A549 (cell line): Measurements from ENCODE around the gene FNBP1L. TPM values are rescaled to one million over a fixed set of nuclear protein-coding genes. Genes with fewer than 3 reads are reported as not detected.

ENCODE experiments used
- ATAC-seq, 2 experiments: fragments of 200-7000 bp in 1 of 2; fragments of >200 bp in 1 of 2; cut with Nextera tagmentation in 1 of 2; cut with Tn5 transposase in 1 of 2; 3 replicates each; pipeline versions ENCODE4 v1.8.0 to v1.9.1; 2018 to 2020; ENCODE audit warnings: mild to moderate bottlenecking in 1 of 2, moderate library complexity in 1 of 2
- CTCF ChIA-PET: fragments of 300-600 bp; sonication (Branson Sonifier 250); formaldehyde crosslinking; extraction: SDS; loops from one replicate; lab custom pipeline; 2021; ENCODE audit warnings: antibody characterized with exemption, inconsistent platforms; lab: Yijun Ruan, JAX
- POLR2A ChIA-PET: fragments of 350-600 bp; formaldehyde crosslinking; extraction: SDS; loops from one replicate; lab custom pipeline; 2021; ENCODE audit warnings: antibody characterized with exemption, inconsistent platforms; lab: Yijun Ruan, JAX
- DNase-seq, 2 experiments: peaks; one replicate each; pipeline versions ENCODE4 v3.0.0 to v3.0.0-alpha.2; 2011 to 2016; ENCODE audit warnings: low read depth in 1 of 2, low spot score in 1 of 2
- FAIRE-seq: peaks from 2 replicates; lab custom pipeline; 2011; peaks lifted over from hg19 to GRCh38; lab: Jason Lieb, UNC
- H3K27ac ChIP-seq, 2 experiments: fragments of >200 bp; sonication (Bioruptor Twin); formaldehyde crosslinking; 3 replicates each; pipeline ENCODE4 v1.5.1; 2016 to 2017
- H3K4me1 ChIP-seq: fragments of >200 bp; sonication (Bioruptor Twin); formaldehyde crosslinking; 3 replicates; pipeline ENCODE4 v1.6.1; 2016
- H3K4me2 ChIP-seq: fragments of >200 bp; sonication (Bioruptor Twin); formaldehyde crosslinking; 3 replicates; pipeline ENCODE4 v1.6.1; 2016
- H3K4me3 ChIP-seq: fragments of >200 bp; sonication (Bioruptor Twin); formaldehyde crosslinking; 3 replicates; pipeline ENCODE4 v1.5.1; 2016
- H3K9me3 ChIP-seq: fragments of >200 bp; sonication (Bioruptor Twin); formaldehyde crosslinking; 3 replicates; pipeline ENCODE4 v1.6.1; 2016
- BCL3 ChIP-seq: fragments of >200 bp; sonication (Bioruptor Twin); formaldehyde crosslinking; IDR thresholded peaks from 3 replicates; pipeline ENCODE4 v1.6.1; 2016
- CBX2 ChIP-seq: fragments of 200-600 bp; sonication (generic); IDR thresholded peaks from 2 replicates; pipeline ENCODE4 v1.6.1; 2016; ENCODE audit warnings: low read depth, mild to moderate bottlenecking, borderline replicate concordance
- CBX8 ChIP-seq: fragments of 200-600 bp; sonication (generic); IDR thresholded peaks from 2 replicates; pipeline ENCODE4 v1.6.1; 2016
- CEBPB ChIP-seq, 2 experiments: fragments of >200 bp in 1 of 2; sonication (Bioruptor Twin) in 1 of 2; formaldehyde crosslinking in 1 of 2; IDR thresholded peaks; 2 replicates each; pipeline ENCODE4 v1.6.1; 2012 to 2016
- CHD4 ChIP-seq: fragments of 200-600 bp; sonication (generic); IDR thresholded peaks from 2 replicates; pipeline ENCODE4 v1.6.1; 2016; ENCODE audit warnings: antibody characterized with exemption, mild to moderate bottlenecking, borderline replicate concordance
- CTCF ChIP-seq: fragments of >200 bp; sonication (Bioruptor Twin); formaldehyde crosslinking; IDR thresholded peaks from 3 replicates; pipeline ENCODE4 v1.5.1; 2016
- FOSL2 ChIP-seq, 2 experiments: fragments of 450-650 bp in 1 of 2; fragments of >200 bp in 1 of 2; sonication (Bioruptor Twin) in 1 of 2; formaldehyde crosslinking; IDR thresholded peaks; 2 replicates each; pipeline versions ENCODE4 v1.5.0 to v1.6.1; 2016 to 2020; ENCODE audit warnings: mild to moderate bottlenecking in 1 of 2, moderate library complexity in 1 of 2
- FOXS1 ChIP-seq: fragments of 250-450 bp; sonication (Bioruptor Pico); IDR thresholded peaks from 2 replicates; pipeline ENCODE4 v1.5.0; 2020; ENCODE audit warnings: mild to moderate bottlenecking, moderate library complexity
- HOXA7 ChIP-seq: fragments of 250-450 bp; sonication (Bioruptor Pico); IDR thresholded peaks from 2 replicates; pipeline ENCODE4 v1.5.0; 2020; ENCODE audit warnings: mild to moderate bottlenecking, moderate library complexity
- HOXB13 ChIP-seq: fragments of 250-450 bp; sonication (Bioruptor Pico); IDR thresholded peaks from 2 replicates; pipeline ENCODE4 v1.5.0; 2020; ENCODE audit warnings: low read depth, mild to moderate bottlenecking, moderate library complexity
- HOXB5 ChIP-seq: fragments of 250-450 bp; sonication (Bioruptor Pico); IDR thresholded peaks from 2 replicates; pipeline ENCODE4 v1.5.0; 2020; ENCODE audit warnings: mild to moderate bottlenecking, moderate library complexity
- JUN ChIP-seq, 2 experiments: fragments of >200 bp; sonication (Bioruptor Twin); formaldehyde crosslinking; IDR thresholded peaks; 2 replicates in 1 of 2; 3 replicates in 1 of 2; pipeline ENCODE4 v1.6.1; 2016 to 2017
- JUNB ChIP-seq: fragments of >200 bp; sonication (Bioruptor Twin); formaldehyde crosslinking; IDR thresholded peaks from 2 replicates; pipeline ENCODE4 v1.6.1; 2016
- MAX ChIP-seq: IDR thresholded peaks from 2 replicates; pipeline ENCODE4 v1.6.1; 2012
- NR3C1 ChIP-seq: fragments of >200 bp; sonication (Bioruptor Twin); formaldehyde crosslinking; IDR thresholded peaks from 3 replicates; pipeline ENCODE4 v1.6.1; 2017
- PBX3 ChIP-seq: IDR thresholded peaks from 2 replicates; pipeline ENCODE4 v1.6.1; 2012
- POLR2AphosphoS2 ChIP-seq: conservative IDR thresholded peaks from 2 replicates; pipeline ENCODE4 v1.6.1; 2012; ENCODE audit warnings: low read length, improper control_type of control experiment, inconsistent platforms
- RARB ChIP-seq: fragments of 250-450 bp; sonication (Bioruptor Pico); IDR thresholded peaks from 2 replicates; pipeline ENCODE4 v1.8.0; 2021; ENCODE audit warnings: mild to moderate bottlenecking, moderate library complexity
- RFX5 ChIP-seq: fragments of 450-650 bp; IDR thresholded peaks from 2 replicates; pipeline ENCODE4 v1.7.1; 2014; ENCODE audit warnings: antibody characterized with exemption, mild to moderate bottlenecking, moderate library complexity
- SMC3 ChIP-seq: fragments of >200 bp; sonication (Bioruptor Twin); formaldehyde crosslinking; IDR thresholded peaks from 3 replicates; pipeline ENCODE4 v1.6.1; 2018; ENCODE audit warnings: inconsistent platforms
- SREBF2 ChIP-seq: fragments of 450-650 bp; IDR thresholded peaks from 2 replicates; pipeline ENCODE4 v1.6.1; 2014; ENCODE audit warnings: mild to moderate bottlenecking, moderate library complexity
- ZNF302 ChIP-seq: fragments of 250-450 bp; sonication (Bioruptor Pico); IDR thresholded peaks from 2 replicates; pipeline ENCODE4 v1.9.0; 2021; ENCODE audit warnings: inconsistent platforms, mild to moderate bottlenecking, moderate library complexity
- ZSCAN20 ChIP-seq: fragments of 250-450 bp; sonication (Bioruptor Pico); IDR thresholded peaks from 2 replicates; pipeline ENCODE4 v1.8.0; 2022; ENCODE audit warnings: mild to moderate bottlenecking, moderate library complexity
- WGBS: methylation state at CpG from one replicate; pipeline ENCODE4 v1.1.6; 2017; ENCODE audit errors: missing lambda C conversion rate; 5-methylcytosine and 5-hydroxymethylcytosine counted together
- polyA plus RNA-seq, 4 experiments: library from polyadenylated mRNA; depleted of rRNA in 3 of 4; stranded (reverse); fragments of >200 nt; fragmentation: RNase III in 1 of 4; extraction: RNeasy Plus Mini Kit Qiagen cat#74134 plus additional on column Dnase treatment in 1 of 4; gene quantifications; 2 replicates in 3 of 4; 3 replicates in 1 of 4; pipeline ENCODE4 v1.2.3, GENCODE V29; 2011 to 2017
- TF ChIP-seq, protein P1 (sequence below): IDR thresholded peaks from 2 replicates; pipeline ENCODE4 v1.6.1; 2012; ENCODE audit warnings: low read depth, borderline replicate concordance
- TF ChIP-seq, protein P2 (sequence below): fragments of 250-450 bp; sonication (Bioruptor Pico); IDR thresholded peaks from 2 replicates; pipeline ENCODE4 v1.5.0; 2020; ENCODE audit warnings: low read depth, mild to moderate bottlenecking, moderate library complexity
- TF ChIP-seq, protein P3 (sequence below): fragments of 250-450 bp; sonication (Bioruptor Pico); IDR thresholded peaks from 2 replicates; pipeline ENCODE4 v1.5.0; 2021; ENCODE audit warnings: mild to moderate bottlenecking, moderate library complexity, borderline replicate concordance

The FNBP1L gene
- polyA plus RNA-seq, 2 of the 4 experiments (the other 2 are of a cell fraction) = 19.8 to 42.3 TPM

DNA sequence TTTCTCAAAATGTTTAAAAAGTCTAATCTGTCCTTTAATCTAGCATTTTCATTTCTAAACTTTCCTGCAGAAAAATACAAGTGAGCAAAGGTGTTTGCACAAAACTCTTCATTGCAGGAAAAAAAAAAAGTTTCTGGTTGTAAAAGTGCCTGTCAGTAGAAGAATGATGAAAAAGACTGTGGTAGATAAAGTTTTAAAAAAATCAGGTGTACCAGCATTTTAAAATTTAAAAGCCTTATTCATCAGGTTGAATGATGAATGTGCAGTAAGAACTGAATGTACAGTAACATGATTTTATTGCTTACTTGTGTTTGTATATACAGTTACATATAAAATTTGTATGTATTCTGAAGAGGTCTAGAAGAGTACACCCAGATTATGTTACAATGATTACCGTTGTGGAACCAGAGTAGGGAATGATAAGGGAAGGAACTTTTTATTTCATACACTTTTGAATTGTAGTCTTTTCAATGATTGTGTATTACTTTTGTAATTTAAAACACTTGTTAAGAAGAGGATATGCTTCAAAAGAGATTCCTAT is 54.0 kb downstream of the FNBP1L start:
- H3K4me1 ChIP-seq = no peaks in the 10 kb centered on the region
- FAIRE-seq (no peak), ATAC-seq (no peak), DNase-seq (no peak)
- ChIA-PET POLR2A (no interaction called here), CTCF (no interaction called here)
- WGBS = 55% methylated on average over 1 of the region's 1 CpG
- no peaks in the 10 kb centered on the region for H3K9me3 ChIP-seq
- no peak overlapping the region; a peak in 1 of 6 replicates for H3K27ac ChIP-seq
- no peak overlapping the region for H3K4me2 ChIP-seq
- H3K4me3 ChIP-seq = no peak overlapping the region
- TF ChIP-seq HOXB13 (CRISPR knock-in tag) = no peak
- TF ChIP-seq, protein P1, sequence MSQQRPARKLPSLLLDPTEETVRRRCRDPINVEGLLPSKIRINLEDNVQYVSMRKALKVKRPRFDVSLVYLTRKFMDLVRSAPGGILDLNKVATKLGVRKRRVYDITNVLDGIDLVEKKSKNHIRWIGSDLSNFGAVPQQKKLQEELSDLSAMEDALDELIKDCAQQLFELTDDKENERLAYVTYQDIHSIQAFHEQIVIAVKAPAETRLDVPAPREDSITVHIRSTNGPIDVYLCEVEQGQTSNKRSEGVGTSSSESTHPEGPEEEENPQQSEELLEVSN = no peak
- TF ChIP-seq HOXA7 (CRISPR knock-in tag) = no peak
- TF ChIP-seq, protein P2, sequence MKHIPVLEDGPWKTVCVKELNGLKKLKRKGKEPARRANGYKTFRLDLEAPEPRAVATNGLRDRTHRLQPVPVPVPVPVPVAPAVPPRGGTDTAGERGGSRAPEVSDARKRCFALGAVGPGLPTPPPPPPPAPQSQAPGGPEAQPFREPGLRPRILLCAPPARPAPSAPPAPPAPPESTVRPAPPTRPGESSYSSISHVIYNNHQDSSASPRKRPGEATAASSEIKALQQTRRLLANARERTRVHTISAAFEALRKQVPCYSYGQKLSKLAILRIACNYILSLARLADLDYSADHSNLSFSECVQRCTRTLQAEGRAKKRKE (CRISPR knock-in tag) = no peak
- TF ChIP-seq FOXS1 (CRISPR knock-in tag) = no peak
- no peak for TF ChIP-seq CBX2
- no peak for TF ChIP-seq SMC3

GRCh38 chr1:93502571-93502970 is 54.7 kb downstream of the FNBP1L start:
- POLR2A ChIA-PET = no interaction called here
- Histone ChIP-seq H3K9me3 (no peaks in the 10 kb centered on the region), H3K4me2 (no peak overlapping the region), H3K27ac (no peak overlapping the region; a peak in 1 of 6 replicates), H3K4me3 (no peak overlapping the region), H3K4me1 (no peaks in the 10 kb centered on the region)
- ATAC-seq = no peak
- no peak for FAIRE-seq
- CTCF ChIA-PET = no interaction called here
- TF ChIP-seq CBX8 = no peak
- TF ChIP-seq CTCF = no peak
- TF ChIP-seq CHD4 = no peak
- TF ChIP-seq, protein P2 (CRISPR knock-in tag) = no peak
- no peak for TF ChIP-seq FOSL2 (IDR thresholded peaks at IDR 0.05)
- no peak for TF ChIP-seq FOSL2 (CRISPR knock-in tag; IDR thresholded peaks at IDR 0.05)
- TF ChIP-seq MAX = no peak
- TF ChIP-seq ZSCAN20 (CRISPR knock-in tag) = no peak
- no peak for TF ChIP-seq CEBPB (IDR thresholded peaks at IDR 0.05)
- TF ChIP-seq POLR2AphosphoS2 = no peak
- TF ChIP-seq ZNF302 = no peak
- TF ChIP-seq RARB = no peak
- no peak for TF ChIP-seq JUNB
- no peak for TF ChIP-seq NR3C1
- DNase-seq = no peak
- WGBS = 90% methylated on average over 1 of the region's 1 CpG

DNA sequence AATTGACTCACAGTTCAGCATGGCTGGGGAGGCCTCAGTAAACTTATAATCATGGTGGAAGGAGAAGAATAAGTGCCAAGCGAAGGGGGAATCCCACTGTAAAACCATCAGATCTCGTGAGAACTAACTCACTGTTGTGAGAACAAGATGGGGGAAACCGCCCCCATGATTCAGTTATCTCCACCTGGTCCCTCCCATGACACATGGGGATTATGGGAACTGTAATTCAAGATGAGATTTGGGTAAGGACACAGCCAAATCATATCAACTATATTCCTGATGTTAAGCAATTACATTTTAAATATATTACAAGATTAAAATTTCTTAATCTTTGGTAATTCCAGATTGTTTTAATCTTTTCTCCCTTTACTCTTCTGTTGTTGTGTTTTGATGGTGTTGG is 55.2 kb downstream of the FNBP1L start:
- WGBS = 88% methylated on average over 3 of the region's 3 CpGs
- DNase-seq (no peak), ATAC-seq (no peak), FAIRE-seq (no peak)
- H3K27ac ChIP-seq = no peak overlapping the region; a peak in 1 of 6 replicates
- CTCF ChIA-PET = no interaction called here
- no peak overlapping the region for H3K4me3 ChIP-seq
- no peaks in the 10 kb centered on the region for H3K4me1 ChIP-seq
- no peaks in the 10 kb centered on the region for H3K9me3 ChIP-seq
- no peak overlapping the region for H3K4me2 ChIP-seq
- POLR2A ChIA-PET = no interaction called here
- TF ChIP-seq SREBF2 = no peak
- TF ChIP-seq, protein P3, sequence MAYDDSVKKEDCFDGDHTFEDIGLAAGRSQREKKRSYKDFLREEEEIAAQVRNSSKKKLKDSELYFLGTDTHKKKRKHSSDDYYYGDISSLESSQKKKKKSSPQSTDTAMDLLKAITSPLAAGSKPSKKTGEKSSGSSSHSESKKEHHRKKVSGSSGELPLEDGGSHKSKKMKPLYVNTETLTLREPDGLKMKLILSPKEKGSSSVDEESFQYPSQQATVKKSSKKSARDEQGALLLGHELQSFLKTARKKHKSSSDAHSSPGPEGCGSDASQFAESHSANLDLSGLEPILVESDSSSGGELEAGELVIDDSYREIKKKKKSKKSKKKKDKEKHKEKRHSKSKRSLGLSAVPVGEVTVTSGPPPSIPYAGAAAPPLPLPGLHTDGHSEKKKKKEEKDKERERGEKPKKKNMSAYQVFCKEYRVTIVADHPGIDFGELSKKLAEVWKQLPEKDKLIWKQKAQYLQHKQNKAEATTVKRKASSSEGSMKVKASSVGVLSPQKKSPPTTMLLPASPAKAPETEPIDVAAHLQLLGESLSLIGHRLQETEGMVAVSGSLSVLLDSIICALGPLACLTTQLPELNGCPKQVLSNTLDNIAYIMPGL = no peak
- no peak for TF ChIP-seq JUN (IDR thresholded peaks at IDR 0.05)
- no peak for TF ChIP-seq FOSL2 (IDR thresholded peaks at IDR 0.05)
- TF ChIP-seq FOSL2 (CRISPR knock-in tag; IDR thresholded peaks at IDR 0.05) = no peak
- no peak for TF ChIP-seq PBX3
- no peak for TF ChIP-seq RFX5
- no peak for TF ChIP-seq HOXB5 (CRISPR knock-in tag)
- no peak for TF ChIP-seq NR3C1
- no peak for TF ChIP-seq BCL3
